ENCODE results near the gene OTUB2. TPM values are rescaled to one million over a fixed set of nuclear protein-coding genes. Genes with fewer than 3 reads are reported as not detected.

The OTUB2 gene
- total and polyA plus RNA-seq, 11 donors: 0.09 to 0.60 (median 0.38) TPM

- H3K27me3 ChIP-seq: no peaks in the 10 kb centered on the region
- no peak for TF ChIP-seq CTCF (IDR thresholded peaks at IDR 0.05)
- TF ChIP-seq POLR2A (IDR thresholded peaks at IDR 0.05): no peak
- H3K4me1 ChIP-seq: peaks cover 0 to 41% (median 27%) of the 10 kb centered on the region in 12 donors
- no peak for ATAC-seq
- H3K9me3 ChIP-seq: no peaks in the 10 kb centered on the region
- no peak for DNase-seq
- H3K36me3 ChIP-seq: peaks cover 0 to 100% (median 95%) of the 10 kb centered on the region in 9 donors
- no peak overlapping the region for H3K27ac ChIP-seq
- 80 to 93% (median 84%) methylated on average over 1 of the region's 1 CpG for WGBS, 4 donors
- no peak overlapping the region for H3K4me3 ChIP-seq
- intact Hi-C loops (cut with DNase I): no loop called here
These were observed 32.1 kb downstream of the OTUB2 start for GRCh38 chr14:94058128-94058673.

- no peak for TF ChIP-seq POLR2A (IDR thresholded peaks at IDR 0.05)
- no peak for TF ChIP-seq CTCF (IDR thresholded peaks at IDR 0.05)
- no peak overlapping the region for H3K4me3 ChIP-seq
- no peak overlapping the region for H3K27ac ChIP-seq
- ATAC-seq (no peak), DNase-seq (no peak)
- no peaks in the 10 kb centered on the region for H3K9me3 ChIP-seq
- peaks cover 0 to 45% (median 29%) of the 10 kb centered on the region in 12 donors for H3K4me1 ChIP-seq
- H3K27me3 ChIP-seq: no peaks in the 10 kb centered on the region
- peaks cover 0 to 100% (median 92%) of the 10 kb centered on the region in 9 donors for H3K36me3 ChIP-seq
- 86 to 93% (median 90%) methylated on average over 5 of the region's 5 CpGs for WGBS, 4 donors
- intact Hi-C loops (cut with DNase I): no loop called here
These were observed 32.6 kb downstream of the OTUB2 start for GRCh38 chr14:94058674-94059138.

GRCh38 chr14:94059998-94060397 is 33.9 kb downstream of the OTUB2 start:
- intact Hi-C loops (cut with DNase I): no loop called here
- H3K36me3 ChIP-seq: peaks cover 0 to 88% (median 79%) of the 10 kb centered on the region in 9 donors
- H3K27ac ChIP-seq: no peak overlapping the region
- no peak overlapping the region for H3K4me3 ChIP-seq
- DNase-seq: no peak
- no peak for ATAC-seq
- no peak for TF ChIP-seq CTCF (IDR thresholded peaks at IDR 0.05)
- TF ChIP-seq POLR2A (IDR thresholded peaks at IDR 0.05): no peak
- peaks cover 0 to 56% (median 33%) of the 10 kb centered on the region in 12 donors for H3K4me1 ChIP-seq
- 52 to 69% (median 55%) methylated on average over 5 of the region's 5 CpGs for WGBS, 4 donors
- no peaks in the 10 kb centered on the region for H3K9me3 ChIP-seq
- H3K27me3 ChIP-seq: no peaks in the 10 kb centered on the region

GRCh38 chr14:94062344-94062940 is 36.3 kb downstream of the OTUB2 start:
- Histone ChIP-seq H3K4me1 (peaks cover 0 to 71% (median 46%) of the 10 kb centered on the region in 12 donors), H3K4me3 (no peak overlapping the region), H3K27ac (no peak overlapping the region), H3K9me3 (peaks cover 0 to 1% (median 0%) of the 10 kb centered on the region in 12 donors), H3K27me3 (no peaks in the 10 kb centered on the region), H3K36me3 (peaks cover 0 to 64% (median 55%) of the 10 kb centered on the region in 9 donors)
- 66 to 75% (median 71%) methylated on average over 9 of the region's 9 CpGs for WGBS, 4 donors
- ATAC-seq (peak in 2 of 4 donors; percentile 20 to 26), DNase-seq (no peak)
- no peak for TF ChIP-seq CTCF (IDR thresholded peaks at IDR 0.05)
- TF ChIP-seq POLR2A (IDR thresholded peaks at IDR 0.05): no peak
- intact Hi-C loops (cut with DNase I): no loop called here
